T-helper 2 cell treated with Interferon-gamma antibody and Interleukin-4, amounts not matched to agents 5 μg/mL and 100 μg/mL, for 36 hours (primary cell): Measurements from ENCODE around the gene COL25A1.
"Not testable (repeated sequence)": the region's sequence is repeated elsewhere in the genome, so short reads cannot be mapped to it uniquely, and the experiment has no call there.

Experiments used
- DNase-seq: peaks from one replicate; pipeline ENCODE4 v3.0.0; 2021; ENCODE audit warnings: low spot score
- H3K27ac Mint-ChIP-seq: one replicate; pipeline ENCODE4 v1.8.0; 2021; ENCODE audit warnings: mild to moderate bottlenecking, mixed read lengths
- H3K27me3 Mint-ChIP-seq: one replicate; pipeline ENCODE4 v1.8.0; 2021; ENCODE audit warnings: low read depth, mixed read lengths
- H3K36me3 Mint-ChIP-seq: one replicate; pipeline ENCODE4 v1.8.0; 2021; ENCODE audit warnings: low read depth, mixed read lengths
- H3K4me1 Mint-ChIP-seq: one replicate; pipeline ENCODE4 v1.8.0; 2021; ENCODE audit warnings: low read depth, mixed read lengths
- H3K4me3 Mint-ChIP-seq: one replicate; pipeline ENCODE4 v1.8.0; 2022; ENCODE audit warnings: mild to moderate bottlenecking, moderate library complexity, mixed read lengths
- H3K9me3 Mint-ChIP-seq: one replicate; pipeline ENCODE4 v1.8.0; 2021; ENCODE audit warnings: mixed read lengths

COL25A1 gene

GRCh38 chr4:108991551-108992328, 310.7 kb downstream of the COL25A1 start:
- Mint-ChIP-seq H3K4me3 (no peak overlapping the region), H3K36me3 (peaks cover 4% of the 10 kb centered on the region), H3K4me1 (peaks cover 6% of the 10 kb centered on the region), H3K9me3 (no peaks in the 10 kb centered on the region), H3K27ac (no peak overlapping the region), H3K27me3 (no peaks in the 10 kb centered on the region)
- no peak for DNase-seq

GRCh38 chr4:108988464-108989195, 313.8 kb downstream of the COL25A1 start:
- Mint-ChIP-seq H3K4me1 (no peaks in the 10 kb centered on the region), H3K27me3 (no peaks in the 10 kb centered on the region), H3K27ac (no peak overlapping the region), H3K4me3 (no peak overlapping the region), H3K36me3 (no peaks in the 10 kb centered on the region), H3K9me3 (peaks cover under 1% of the 10 kb centered on the region)
- DNase-seq: no peak

- H3K27ac Mint-ChIP-seq, H3K4me3 Mint-ChIP-seq, H3K9me3 Mint-ChIP-seq, H3K36me3 Mint-ChIP-seq, DNase-seq, H3K27me3 Mint-ChIP-seq: not testable (repeated sequence)
- peaks cover 13% of the 10 kb centered on the region for H3K4me1 Mint-ChIP-seq
Measured at GRCh38 chr4:108984495-108984894, 318.0 kb downstream of the COL25A1 start.

- no peak overlapping the region for H3K4me3 Mint-ChIP-seq
- no peak overlapping the region for H3K27ac Mint-ChIP-seq
- peaks cover 10% of the 10 kb centered on the region for H3K9me3 Mint-ChIP-seq
- no peak for DNase-seq
- peaks cover 8% of the 10 kb centered on the region for H3K36me3 Mint-ChIP-seq
- H3K27me3 Mint-ChIP-seq: no peaks in the 10 kb centered on the region
- peaks cover 17% of the 10 kb centered on the region for H3K4me1 Mint-ChIP-seq
Measured at GRCh38 chr4:108982402-108983185, 319.9 kb downstream of the COL25A1 start.

GRCh38 chr4:108980455-108981239, 321.8 kb downstream of the COL25A1 start:
- Mint-ChIP-seq H3K27ac (peak overlapping the region; percentile 46), H3K4me3 (no peak overlapping the region), H3K9me3 (peaks cover 12% of the 10 kb centered on the region), H3K4me1 (peaks cover 20% of the 10 kb centered on the region), H3K27me3 (no peaks in the 10 kb centered on the region), H3K36me3 (peaks cover 16% of the 10 kb centered on the region)
- no peak for DNase-seq

- no peaks in the 10 kb centered on the region for H3K27me3 Mint-ChIP-seq
- peak overlapping the region; percentile 23 for H3K27ac Mint-ChIP-seq
- peaks cover 22% of the 10 kb centered on the region for H3K4me1 Mint-ChIP-seq
- no peak for DNase-seq
- peaks cover 18% of the 10 kb centered on the region for H3K36me3 Mint-ChIP-seq
- H3K4me3 Mint-ChIP-seq: no peak overlapping the region
- H3K9me3 Mint-ChIP-seq: peaks cover 19% of the 10 kb centered on the region
Measured at GRCh38 chr4:108979759-108980158, 322.7 kb downstream of the COL25A1 start.

- H3K4me3 Mint-ChIP-seq: no peak overlapping the region
- peaks cover 31% of the 10 kb centered on the region for H3K36me3 Mint-ChIP-seq
- DNase-seq: no peak
- H3K27ac Mint-ChIP-seq: no peak overlapping the region
- no peaks in the 10 kb centered on the region for H3K27me3 Mint-ChIP-seq
- peaks cover 21% of the 10 kb centered on the region for H3K9me3 Mint-ChIP-seq
- H3K4me1 Mint-ChIP-seq: peaks cover 34% of the 10 kb centered on the region
Measured at GRCh38 chr4:108978066-108978465, 324.4 kb downstream of the COL25A1 start.

- H3K4me1 Mint-ChIP-seq: peaks cover 36% of the 10 kb centered on the region
- H3K9me3 Mint-ChIP-seq: peaks cover 44% of the 10 kb centered on the region
- peak overlapping the region; percentile 79 for H3K4me3 Mint-ChIP-seq
- H3K36me3 Mint-ChIP-seq: peaks cover 45% of the 10 kb centered on the region
- H3K27me3 Mint-ChIP-seq: no peaks in the 10 kb centered on the region
- DNase-seq: peak; percentile 23
- peak overlapping the region; percentile 96 for H3K27ac Mint-ChIP-seq
Measured at GRCh38 chr4:108972613-108973283, 329.7 kb downstream of the COL25A1 start.

- no peaks in the 10 kb centered on the region for H3K27me3 Mint-ChIP-seq
- H3K27ac Mint-ChIP-seq: peak overlapping the region; percentile 96
- peaks cover 40% of the 10 kb centered on the region for H3K36me3 Mint-ChIP-seq
- peaks cover 33% of the 10 kb centered on the region for H3K4me1 Mint-ChIP-seq
- peaks cover 41% of the 10 kb centered on the region for H3K9me3 Mint-ChIP-seq
- peak overlapping the region; percentile 1 for H3K4me3 Mint-ChIP-seq
- DNase-seq: no peak
Measured at GRCh38 chr4:108971473-108971872, 331.0 kb downstream of the COL25A1 start.

GRCh38 chr4:108965472-108966076, 336.9 kb downstream of the COL25A1 start:
- no peaks in the 10 kb centered on the region for H3K27me3 Mint-ChIP-seq
- DNase-seq: no peak
- H3K27ac Mint-ChIP-seq: no peak overlapping the region
- peaks cover 10% of the 10 kb centered on the region for H3K36me3 Mint-ChIP-seq
- peaks cover 14% of the 10 kb centered on the region for H3K9me3 Mint-ChIP-seq
- H3K4me3 Mint-ChIP-seq: no peak overlapping the region
- peaks cover 1% of the 10 kb centered on the region for H3K4me1 Mint-ChIP-seq

- Mint-ChIP-seq H3K9me3 (peaks cover 14% of the 10 kb centered on the region), H3K4me1 (peaks cover 1% of the 10 kb centered on the region), H3K27me3 (peaks cover under 1% of the 10 kb centered on the region), H3K36me3 (peaks cover 10% of the 10 kb centered on the region), H3K27ac (no peak overlapping the region), H3K4me3 (no peak overlapping the region)
- no peak for DNase-seq
Measured at GRCh38 chr4:108965016-108965415, 337.4 kb downstream of the COL25A1 start.

- H3K27me3 Mint-ChIP-seq: peaks cover 8% of the 10 kb centered on the region
- peaks cover 9% of the 10 kb centered on the region for H3K9me3 Mint-ChIP-seq
- no peak overlapping the region for H3K27ac Mint-ChIP-seq
- H3K36me3 Mint-ChIP-seq: peaks cover 4% of the 10 kb centered on the region
- no peak for DNase-seq
- no peaks in the 10 kb centered on the region for H3K4me1 Mint-ChIP-seq
- H3K4me3 Mint-ChIP-seq: no peak overlapping the region
Measured at GRCh38 chr4:108963910-108964309, 338.5 kb downstream of the COL25A1 start.
